ENCODE data around the gene NTRK1.

NTRK1 gene

GRCh38 chr1:156882543-156882942, 21.9 kb downstream of the NTRK1 start:
- no peak for DNase-seq

- no peak for DNase-seq
These were observed 23.3 kb downstream of the NTRK1 start for GRCh38 chr1:156883919-156884318.

- DNase-seq: no peak
These were observed 24.0 kb downstream of the NTRK1 start for GRCh38 chr1:156884560-156885184.

- DNase-seq: no peak
These were observed 24.6 kb downstream of the NTRK1 start for GRCh38 chr1:156885314-156885713.

GRCh38 chr1:156885880-156886355, 25.3 kb downstream of the NTRK1 start:
- no peak for DNase-seq

GRCh38 chr1:156886583-156887281, 26.1 kb downstream of the NTRK1 start:
- DNase-seq: no peak

- DNase-seq: no peak
These were observed 26.7 kb downstream of the NTRK1 start for GRCh38 chr1:156887317-156887716.

GRCh38 chr1:156887734-156888133, 27.1 kb downstream of the NTRK1 start:
- DNase-seq: no peak

- DNase-seq: peak; percentile 73 to 79
These were observed 29.3 kb downstream of the NTRK1 start for GRCh38 chr1:156889802-156890580.

- DNase-seq: peak; percentile 90 to 93
These were observed 31.8 kb downstream of the NTRK1 start for GRCh38 chr1:156892190-156893047.

- no peak for DNase-seq
These were observed 32.6 kb downstream of the NTRK1 start, which contains the start of gene PEAR1 for GRCh38 chr1:156893048-156893953. Gene PEAR1 (plus strand): TSS chr1:156893718. CDS start chr1:156903927, 10,209 bp downstream.

GRCh38 chr1:156894001-156894400, 33.3 kb downstream of the NTRK1 start:
- DNase-seq: no peak

GRCh38 chr1:156894711-156895454, 34.2 kb downstream of the NTRK1 start:
- no peak for DNase-seq

GRCh38 chr1:156895455-156895812, 34.8 kb downstream of the NTRK1 start:
- DNase-seq: no peak

- no peak for DNase-seq
These were observed 35.3 kb downstream of the NTRK1 start for GRCh38 chr1:156895927-156896326.

- DNase-seq: no peak
These were observed 35.9 kb downstream of the NTRK1 start for GRCh38 chr1:156896490-156897033.

GRCh38 chr1:156897078-156897825, 36.6 kb downstream of the NTRK1 start:
- no peak for DNase-seq

- DNase-seq: no peak
These were observed 37.5 kb downstream of the NTRK1 start for GRCh38 chr1:156898161-156898566.

GRCh38 chr1:156898971-156899664, 38.5 kb downstream of the NTRK1 start:
- no peak for DNase-seq

All from activated CD4-positive, alpha-beta T cell treated with anti-CD3 and anti-CD28 coated beads, Interleukin-2, amount 50 U/mL, for 48 hours (primary cell).